H1 (cell line): ENCODE measurements around the gene ESR1. TPM values are rescaled to one million over a fixed set of nuclear protein-coding genes. Genes with fewer than 3 reads are reported as not detected.

Source experiments
- EP300 ChIP-seq, 2 experiments: IDR thresholded peaks; 1 replicate in 1 of 2; 2 replicates in 1 of 2; pipeline ENCODE4 v1.6.1; 2011 to 2012; ENCODE audit warnings: low read depth in 2 of 2, low read length in 2 of 2, mild to moderate bottlenecking in 2 of 2, borderline replicate concordance in 1 of 2, inconsistent platforms in 1 of 2, moderate library complexity in 1 of 2
- EZH2 ChIP-seq: fragments of 200-600 bp; sonication (generic); IDR thresholded peaks from 2 replicates; pipeline ENCODE4 v1.7.1; 2012; ENCODE audit warnings: low read depth, mild to moderate bottlenecking, moderate library complexity, low read length, inconsistent platforms; ENCODE audit not compliant: severe bottlenecking
- GTF2F1 ChIP-seq: IDR thresholded peaks from 2 replicates; pipeline ENCODE4 v1.6.1; 2012; ENCODE audit warnings: low read depth, low read length, improper control_type of control experiment, borderline replicate concordance
- SAP30 ChIP-seq: fragments of 300-600 bp; sonication (generic); IDR thresholded peaks from 2 replicates; pipeline ENCODE4 v1.7.1; 2012; ENCODE audit warnings: low read length, moderate library complexity, mild to moderate bottlenecking, inconsistent platforms; ENCODE audit not compliant: insufficient read depth, insufficient replicate concordance
- TCF12 ChIP-seq: IDR thresholded peaks from 2 replicates; pipeline ENCODE4 v1.6.1; 2011; ENCODE audit warnings: low read depth, mild to moderate bottlenecking, low read length
- polyA plus RNA-seq, 7 experiments: library from polyadenylated mRNA; depleted of rRNA in 3 of 7; stranded (reverse) in 5 of 7; unstranded in 2 of 7; fragments of >200 nt in 5 of 7; fragments of 200-250 nt in 2 of 7; gene quantifications; 1 replicate in 5 of 7; 2 replicates in 1 of 7; 4 replicates in 1 of 7; pipeline versions ENCODE4 v1.2.1 to v1.2.3, GENCODE V29; 2011 to 2013; ENCODE audit warnings: missing spikeins in 2 of 7, mixed read lengths in 2 of 7
- total RNA-seq: library from RNA; stranded (reverse); fragmentation: NEBNext Ultra II Directional; extraction: Animal tissue kit (Norgen Biotek cat#: 25700); gene quantifications from 2 replicates; pipeline ENCODE4 v1.2.1, GENCODE V29; 2021

The ESR1 gene
- total and polyA plus RNA-seq, 2 of the 8 experiments (the other 6 are each of a cell fraction or from before 2014, with no cell fraction given) = 0.03 to 0.17 TPM

DNA sequence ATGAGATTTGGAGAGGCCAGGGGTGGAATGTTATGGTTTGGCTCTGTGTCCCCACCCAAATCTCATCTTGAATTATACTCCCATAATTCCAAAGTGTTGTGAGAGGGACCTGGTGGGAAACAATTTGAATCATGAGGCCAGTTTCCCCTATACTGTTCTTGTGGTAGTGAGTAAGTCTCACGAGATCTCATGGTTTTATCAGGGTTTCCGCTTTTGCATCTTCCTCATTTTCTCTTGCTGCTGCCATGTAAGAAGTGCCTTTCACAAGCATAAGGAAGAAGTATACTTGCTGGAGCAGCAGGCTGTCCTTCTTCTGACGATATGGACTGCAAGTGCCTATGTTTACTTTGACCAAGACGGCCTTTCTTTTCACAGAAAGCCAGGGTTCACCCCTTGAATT lies 270.5 kb downstream of the ESR1 start (continued):
- no peak for TF ChIP-seq SAP30
- TF ChIP-seq GTF2F1 = no peak
- no peak for TF ChIP-seq EP300 (IDR thresholded peaks at IDR 0.05; ENCODE audit: borderline replicate concordance in 1 of 2, low read depth in 2 of 2, low read length in 2 of 2)
- TF ChIP-seq EZH2 = no peak
- TF ChIP-seq TCF12 = no peak
